Measurements from ENCODE around the gene CCL11.

- TF ChIP-seq CTCF (IDR thresholded peaks at IDR 0.05; ENCODE audit: low read length) (no peak), EZH2 (optimal IDR thresholded peaks at IDR 0.05; ENCODE audit: low read depth, low read length) (no peak)
Observed at GRCh38 chr17:34308371-34308770, 22.8 kb downstream of the CCL11 start.

Data from MM.1S (cell line).